ENCODE data around the gene BPI.
"Not testable (repeated sequence)": the region's sequence is repeated elsewhere in the genome, so short reads cannot be mapped to it uniquely, and the experiment has no call there.

Gene BPI

GRCh38 chr20:38313676-38314075 lies 9.7 kb downstream of the BPI start:
- no peak overlapping the region for H3K4me3 ChIP-seq (ENCODE audit: low read depth, low read length)
- no peak for TF ChIP-seq CTCF (IDR thresholded peaks at IDR 0.05; ENCODE audit: low read depth, low read length)

GRCh38 chr20:38314350-38314749 lies 10.4 kb downstream of the BPI start:
- not testable (repeated sequence) for H3K4me3 ChIP-seq (ENCODE audit: low read depth, low read length)

- peak; percentile 23 for TF ChIP-seq CTCF (IDR thresholded peaks at IDR 0.05; ENCODE audit: low read depth, low read length)
- H3K4me3 ChIP-seq (ENCODE audit: low read depth, low read length), result no peak overlapping the region
Measured at GRCh38 chr20:38315290-38315966, 11.5 kb downstream of the BPI start.

GRCh38 chr20:38316341-38316740 lies 12.4 kb downstream of the BPI start:
- no peak for TF ChIP-seq CTCF (IDR thresholded peaks at IDR 0.05; ENCODE audit: low read depth, low read length)
- H3K4me3 ChIP-seq (ENCODE audit: low read depth, low read length), result no peak overlapping the region

GRCh38 chr20:38317422-38317821 lies 13.5 kb downstream of the BPI start:
- TF ChIP-seq CTCF (IDR thresholded peaks at IDR 0.05; ENCODE audit: low read depth, low read length), result no peak
- H3K4me3 ChIP-seq (ENCODE audit: low read depth, low read length), result no peak overlapping the region

GRCh38 chr20:38320221-38320620 lies 16.3 kb downstream of the BPI start:
- H3K4me3 ChIP-seq (ENCODE audit: low read depth, low read length), result no peak overlapping the region
- no peak for TF ChIP-seq CTCF (IDR thresholded peaks at IDR 0.05; ENCODE audit: low read depth, low read length)

GRCh38 chr20:38321959-38322598 lies 18.1 kb downstream of the BPI start:
- no peak overlapping the region for H3K4me3 ChIP-seq (ENCODE audit: low read depth, low read length)
- peak; percentile 66 for TF ChIP-seq CTCF (IDR thresholded peaks at IDR 0.05; ENCODE audit: low read depth, low read length)

Data from WI38 (cell line).